Esophagus (tissue), 2 donors: ENCODE data around the gene UVSSA. TPM values are rescaled to one million over a fixed set of nuclear protein-coding genes. Genes with fewer than 3 reads are reported as not detected.

Experiments used
- H3K27ac ChIP-seq, 2 donors: one replicate each; pipeline ENCODE4 v1.5.1; 2013; ENCODE audit warnings: low read depth in 2 of 2, mild to moderate bottlenecking in 2 of 2, inconsistent platforms in 1 of 2, low read length in 1 of 2, moderate library complexity in 1 of 2
- H3K27me3 ChIP-seq, 2 donors: one replicate each; pipeline ENCODE4 v1.6.1; 2013; ENCODE audit warnings: low read length in 2 of 2, control low read depth in 1 of 2, mild to moderate bottlenecking in 1 of 2; ENCODE audit not compliant: insufficient read depth in 2 of 2, control insufficient read depth in 1 of 2
- H3K36me3 ChIP-seq, 2 donors: one replicate each; pipeline ENCODE4 v1.6.1; 2013; ENCODE audit warnings: low read length in 1 of 2; ENCODE audit not compliant: control insufficient read depth in 2 of 2, insufficient read depth in 2 of 2
- H3K4me1 ChIP-seq, 2 donors: one replicate each; pipeline ENCODE4 v1.6.1; 2013; ENCODE audit warnings: low read length in 1 of 2; ENCODE audit not compliant: control insufficient read depth in 2 of 2, insufficient read depth in 2 of 2
- H3K4me3 ChIP-seq, 2 donors: one replicate each; pipeline ENCODE4 v1.5.1; 2013; ENCODE audit warnings: low read length in 2 of 2, mild to moderate bottlenecking in 2 of 2, low read depth in 1 of 2, moderate library complexity in 1 of 2
- H3K9me3 ChIP-seq, 2 donors: one replicate each; pipeline ENCODE4 v1.6.1; 2013; ENCODE audit warnings: mild to moderate bottlenecking in 2 of 2, low read depth in 1 of 2, low read length in 1 of 2, moderate library complexity in 1 of 2; ENCODE audit not compliant: control insufficient read depth in 2 of 2, insufficient read depth in 1 of 2
- WGBS, 2 donors: extraction: QIAGEN DNeasy Blood & Tissue Kit; methylation state at CpG; one replicate each; pipeline ENCODE4 v1.1.7; 2013; 5-methylcytosine and 5-hydroxymethylcytosine counted together
- polyA plus RNA-seq, 2 donors: library from polyadenylated mRNA; stranded (reverse); fragments of 200-250 nt; gene quantifications; one replicate each; pipeline ENCODE4 v1.2.3, GENCODE V29; 2013
- donor health status: healthy with polysubstance abuse.
- donor health status: Bipolar disorder and iron deficiency.

The UVSSA gene
- polyA plus RNA-seq, 2 donors, result 4.8 to 13.0 TPM

DNA sequence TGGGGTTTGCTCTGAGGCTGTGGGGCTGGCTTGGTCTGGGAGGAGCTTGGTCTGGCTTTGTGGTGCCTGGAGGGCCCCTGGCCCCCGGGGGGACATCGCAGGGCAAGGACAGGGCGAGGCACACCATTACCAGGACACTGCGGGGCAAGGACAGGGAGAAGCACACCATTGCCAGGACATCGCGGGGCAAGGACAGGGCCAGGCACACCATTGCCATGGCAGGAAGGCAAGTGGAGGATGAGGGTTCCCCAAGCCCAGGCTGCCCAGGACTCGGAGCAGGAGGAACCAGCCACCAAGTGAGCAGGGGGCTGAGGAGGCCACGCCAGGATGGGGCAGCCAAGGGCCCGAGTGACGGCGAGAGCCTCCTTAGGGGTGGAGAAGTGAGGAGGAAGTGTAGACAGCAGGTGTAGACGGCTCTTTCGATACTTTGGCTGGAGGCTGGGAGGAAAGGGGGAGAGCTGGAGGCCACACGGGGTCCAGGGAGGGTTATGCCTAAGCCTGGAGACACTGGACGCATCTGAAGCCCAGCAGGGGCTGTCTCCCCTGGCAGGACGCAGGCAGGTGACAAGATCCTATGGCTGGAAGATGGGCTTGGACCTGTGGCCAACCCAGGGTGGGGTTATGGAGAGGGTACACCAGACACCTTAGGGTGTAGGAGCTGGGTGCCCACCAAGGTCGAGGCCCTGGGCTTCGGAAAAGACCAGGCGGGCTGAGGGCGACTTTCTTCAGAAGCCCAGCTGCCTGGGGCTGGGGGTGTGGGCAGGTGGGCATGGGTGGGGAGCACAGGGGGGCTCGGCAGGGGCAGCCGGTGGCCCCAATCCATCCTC, 51.9 kb downstream of the UVSSA start:
- H3K27me3 ChIP-seq, result peaks cover 0 to 27% of the 10 kb centered on the region in 2 donors
- H3K4me3 ChIP-seq, result no peak overlapping the region
- H3K4me1 ChIP-seq, result peaks cover 8 to 9% of the 10 kb centered on the region in 2 donors
- peaks cover 0 to 6% of the 10 kb centered on the region in 2 donors for H3K36me3 ChIP-seq
- H3K27ac ChIP-seq, result no peak overlapping the region
- 89 to 90% methylated on average over 22 of the region's 22 CpGs for WGBS, 2 donors
- peaks cover 3 to 25% of the 10 kb centered on the region in 2 donors for H3K9me3 ChIP-seq

DNA sequence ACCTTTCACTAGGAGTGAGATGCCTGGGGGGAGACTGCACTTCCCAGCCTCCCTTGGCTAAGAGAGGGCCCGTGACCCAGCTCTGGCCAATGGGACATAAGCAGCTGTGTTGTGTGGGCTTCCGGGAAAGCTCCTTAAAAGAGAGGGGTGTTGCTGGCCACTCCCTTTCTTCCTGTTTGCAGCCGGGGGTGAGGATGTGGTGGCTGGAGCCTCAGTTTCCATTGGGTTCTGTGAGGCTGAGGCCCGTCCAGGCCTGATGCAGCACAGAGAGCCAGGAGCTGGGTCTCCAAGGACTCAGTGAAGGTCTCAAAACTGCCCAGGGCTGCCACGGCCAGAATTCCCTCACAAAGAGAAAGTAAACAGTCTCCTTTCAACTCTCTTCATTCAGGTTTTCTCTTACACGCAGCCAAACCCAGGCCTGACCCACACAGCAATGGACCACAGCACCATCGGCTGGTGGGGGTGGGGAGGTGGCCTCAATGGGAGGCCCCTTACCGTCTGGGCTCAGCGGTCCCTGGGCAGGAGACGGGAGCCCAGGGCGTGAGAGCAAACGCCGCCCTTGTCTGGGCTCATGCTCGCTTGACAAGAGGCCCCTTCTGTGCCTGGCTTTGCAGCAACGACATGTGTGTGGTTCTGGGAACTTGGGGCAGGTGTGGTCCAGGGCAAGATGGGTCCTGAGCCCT, 52.6 kb downstream of the UVSSA start:
- Histone ChIP-seq H3K4me3 (no peak overlapping the region), H3K27me3 (peaks cover under 1 to 34% of the 10 kb centered on the region in 2 donors), H3K27ac (no peak overlapping the region), H3K9me3 (peaks cover 3 to 26% of the 10 kb centered on the region in 2 donors), H3K36me3 (peaks cover 0 to 4% of the 10 kb centered on the region in 2 donors), H3K4me1 (peaks cover 9 to 13% of the 10 kb centered on the region in 2 donors)
- 82 to 86% methylated on average over 15 of the region's 15 CpGs for WGBS, 2 donors

- H3K9me3 ChIP-seq, result peaks cover 3 to 24% of the 10 kb centered on the region in 2 donors
- H3K36me3 ChIP-seq, result peaks cover 0 to 2% of the 10 kb centered on the region in 2 donors
- H3K27me3 ChIP-seq, result peaks cover 4 to 39% of the 10 kb centered on the region in 2 donors
- 82 to 89% methylated on average over 11 of the region's 11 CpGs for whole genome bisulfite sequencing, 2 donors
- peaks cover 9 to 16% of the 10 kb centered on the region in 2 donors for H3K4me1 ChIP-seq
- no peak overlapping the region for H3K27ac ChIP-seq
- no peak overlapping the region for H3K4me3 ChIP-seq
Observed at GRCh38 chr4:1400191-1400805, 53.3 kb downstream of the UVSSA start.

DNA sequence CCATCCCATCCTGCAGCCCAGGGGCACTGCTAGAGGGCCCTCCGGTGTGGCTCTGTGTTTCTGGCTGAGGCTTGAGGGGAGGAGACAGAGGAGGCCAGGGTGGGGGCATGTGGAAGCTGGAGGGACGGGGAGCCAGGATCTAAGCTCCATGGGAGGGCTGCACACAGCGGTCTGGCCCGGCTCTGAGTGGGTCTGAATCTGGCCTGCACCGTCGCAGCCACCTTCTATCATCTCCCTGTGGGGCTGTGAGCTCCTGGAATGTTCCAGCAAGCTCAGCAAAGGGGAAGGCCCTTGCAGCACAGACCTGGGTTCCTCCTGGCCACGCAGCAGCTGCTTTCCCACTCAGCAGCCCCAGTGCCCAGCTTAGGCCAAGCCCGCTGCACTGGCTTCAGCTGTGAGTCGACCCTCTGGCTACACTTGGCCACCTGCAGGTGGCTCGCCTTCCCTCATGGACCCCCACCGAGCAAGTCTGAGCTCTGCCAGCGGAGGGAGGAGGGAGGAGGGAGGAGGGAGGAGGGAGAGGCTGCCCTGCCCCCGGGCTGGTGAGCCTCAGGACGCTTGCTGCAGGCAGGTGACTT, 53.9 kb downstream of the UVSSA start:
- WGBS, 2 donors, result 44 to 48% methylated on average over 13 to 14 of the region's 14 CpGs
- H3K27ac ChIP-seq, result no peak overlapping the region
- H3K36me3 ChIP-seq, result no peaks in the 10 kb centered on the region
- H3K27me3 ChIP-seq, result peaks cover 4 to 46% of the 10 kb centered on the region in 2 donors
- no peak overlapping the region for H3K4me3 ChIP-seq
- H3K9me3 ChIP-seq, result peaks cover 3 to 24% of the 10 kb centered on the region in 2 donors
- peaks cover 9 to 17% of the 10 kb centered on the region in 2 donors for H3K4me1 ChIP-seq

DNA sequence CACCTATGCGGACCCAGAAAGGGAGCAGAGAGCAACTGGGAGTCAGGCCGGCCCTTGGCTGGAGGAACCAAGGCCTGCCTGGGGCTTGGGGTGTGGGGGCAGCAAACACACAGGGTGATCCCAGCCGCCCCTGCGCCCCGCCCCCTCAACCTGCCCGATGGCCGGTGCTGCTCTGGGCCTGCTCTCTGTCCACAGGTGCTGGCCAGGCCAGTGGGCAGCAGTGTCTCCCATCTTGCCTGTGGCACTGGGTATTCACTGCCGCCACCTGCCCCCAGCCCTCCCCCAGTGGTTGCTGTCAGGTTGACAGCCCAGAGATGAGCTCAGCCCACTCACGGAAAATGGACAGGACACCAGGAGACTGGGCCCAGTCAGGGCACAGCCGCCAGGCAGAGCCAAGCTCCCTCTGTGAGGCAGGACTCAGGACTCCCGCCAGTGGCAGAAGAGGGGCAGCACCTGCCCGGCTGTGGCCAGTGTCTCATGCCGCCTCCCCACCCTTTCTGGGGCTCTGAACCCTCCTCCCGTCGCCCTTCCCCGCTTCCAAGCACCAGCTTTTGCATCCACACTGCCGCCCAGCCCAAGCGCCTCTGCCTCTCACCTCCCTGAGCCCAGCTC, 54.5 kb downstream of the UVSSA start:
- Histone ChIP-seq H3K4me1 (peaks cover 9 to 20% of the 10 kb centered on the region in 2 donors), H3K4me3 (no peak overlapping the region), H3K27me3 (peaks cover 7 to 47% of the 10 kb centered on the region in 2 donors), H3K27ac (no peak overlapping the region), H3K9me3 (peaks cover 3 to 19% of the 10 kb centered on the region in 2 donors), H3K36me3 (no peaks in the 10 kb centered on the region)
- 29 to 37% methylated on average over 15 to 18 of the region's 18 CpGs for WGBS, 2 donors

- H3K4me1 ChIP-seq, result peaks cover 9 to 20% of the 10 kb centered on the region in 2 donors
- no peak overlapping the region for H3K4me3 ChIP-seq
- peaks cover 8 to 47% of the 10 kb centered on the region in 2 donors for H3K27me3 ChIP-seq
- H3K27ac ChIP-seq, result no peak overlapping the region
- no peaks in the 10 kb centered on the region for H3K36me3 ChIP-seq
- WGBS, 2 donors, result 12 to 17% methylated on average over 24 of the region's 24 CpGs
- H3K9me3 ChIP-seq, result peaks cover 2 to 17% of the 10 kb centered on the region in 2 donors
Observed at GRCh38 chr4:1402021-1402515, 55.1 kb downstream of the UVSSA start.

- H3K9me3 ChIP-seq, result peaks cover 0 to 12% of the 10 kb centered on the region in 2 donors
- H3K36me3 ChIP-seq, result no peaks in the 10 kb centered on the region
- no peak overlapping the region for H3K4me3 ChIP-seq
- no peak overlapping the region for H3K27ac ChIP-seq
- H3K27me3 ChIP-seq, result peaks cover 8 to 52% of the 10 kb centered on the region in 2 donors
- 4 to 7% methylated on average over 60 to 69 of the region's 69 CpGs for WGBS, 2 donors
- H3K4me1 ChIP-seq, result peaks cover 9 to 20% of the 10 kb centered on the region in 2 donors
Observed at GRCh38 chr4:1402516-1403091, 55.6 kb downstream of the UVSSA start.

DNA sequence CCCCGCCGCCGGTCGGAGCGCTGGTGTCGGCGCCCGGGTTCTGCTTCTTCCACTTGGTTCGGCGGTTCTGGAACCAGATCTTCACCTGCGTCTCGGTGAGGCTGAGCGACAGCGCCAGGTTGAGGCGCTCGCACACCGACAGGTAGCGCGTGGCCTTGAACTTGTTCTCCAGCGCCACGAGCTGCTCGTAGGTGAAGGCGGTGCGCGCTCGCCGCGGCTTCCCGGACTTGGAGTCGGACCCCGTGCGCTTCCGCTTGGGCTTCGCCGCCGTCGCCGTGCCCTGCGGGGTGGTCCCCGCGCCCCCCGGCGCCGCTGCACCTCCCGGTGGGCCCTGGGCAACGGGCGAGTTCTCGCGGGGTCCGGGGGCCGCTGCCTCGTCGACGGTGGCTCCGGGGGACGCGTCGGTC, 56.2 kb downstream of the UVSSA start:
- Histone ChIP-seq H3K36me3 (no peaks in the 10 kb centered on the region), H3K27ac (no peak overlapping the region), H3K4me1 (peaks cover 9 to 20% of the 10 kb centered on the region in 2 donors), H3K27me3 (peaks cover 8 to 56% of the 10 kb centered on the region in 2 donors), H3K4me3 (peak overlapping the region in 1 of 2 donors; percentile 3), H3K9me3 (peaks cover 0 to 12% of the 10 kb centered on the region in 2 donors)
- 7 to 11% methylated on average over 40 to 58 of the region's 58 CpGs for WGBS, 2 donors
